Coronary artery (tissue), 2 donors: Measurements from ENCODE around the gene SEMA4D.

ENCODE experiments used
- DNase-seq: peaks from one replicate; pipeline ENCODE4 v3.0.0-alpha.2; 2017; ENCODE audit warnings: low spot score
- H3K27ac ChIP-seq, 2 donors: fragments of 200-600 bp; sonication (generic); one replicate each; pipeline ENCODE4 v1.5.1; 2016 to 2019
- H3K4me3 ChIP-seq: fragments of 200-600 bp; sonication (generic); 2 replicates; pipeline ENCODE4 v1.5.1; 2016; ENCODE audit warnings: mild to moderate bottlenecking, moderate library complexity
- CTCF ChIP-seq: fragments of 200-600 bp; sonication (generic); IDR thresholded peaks from one replicate; pipeline ENCODE4 v1.5.1; 2019; ENCODE audit warnings: antibody characterized with exemption

SEMA4D gene

GRCh38 chr9:89432986-89433530 lies 64.9 kb downstream of the SEMA4D start:
- DNase-seq: no peak
- Histone ChIP-seq H3K4me3 (no peak overlapping the region), H3K27ac (no peak overlapping the region)
- no peak for TF ChIP-seq CTCF

GRCh38 chr9:89431930-89432725 lies 65.8 kb downstream of the SEMA4D start:
- no peak overlapping the region for H3K27ac ChIP-seq
- no peak for TF ChIP-seq CTCF
- H3K4me3 ChIP-seq: no peak overlapping the region
- no peak for DNase-seq

GRCh38 chr9:89430995-89431394 lies 66.9 kb downstream of the SEMA4D start:
- TF ChIP-seq CTCF: no peak
- Histone ChIP-seq H3K27ac (no peak overlapping the region), H3K4me3 (no peak overlapping the region)
- DNase-seq: no peak

- no peak for DNase-seq
- H3K27ac ChIP-seq: no peak overlapping the region
Measured at GRCh38 chr9:89428901-89429890, 68.7 kb downstream of the SEMA4D start.

GRCh38 chr9:89428222-89428761 lies 69.6 kb downstream of the SEMA4D start:
- DNase-seq: no peak
- H3K4me3 ChIP-seq: no peak overlapping the region
- TF ChIP-seq CTCF: no peak
- no peak overlapping the region for H3K27ac ChIP-seq

More at GRCh38 chr9:89428901-89429890, 68.7 kb downstream of the SEMA4D start:
- no peak overlapping the region for H3K4me3 ChIP-seq
- no peak for TF ChIP-seq CTCF

- Histone ChIP-seq H3K27ac (no peak overlapping the region), H3K4me3 (no peak overlapping the region)
- no peak for DNase-seq
- no peak for TF ChIP-seq CTCF
Measured at GRCh38 chr9:89427621-89428221, 70.2 kb downstream of the SEMA4D start.
